WI38 (cell line): ENCODE data around the gene GALNT18.

Source experiments
- H3K4me3 ChIP-seq: 2 replicates; pipeline ENCODE4 v1.5.1; 2011; ENCODE audit warnings: low read depth, mild to moderate bottlenecking, control low read depth, low read length
- TF ChIP-seq, protein P1 (sequence below): IDR thresholded peaks from 2 replicates; pipeline ENCODE4 v1.5.1; 2012; ENCODE audit warnings: low read depth, mild to moderate bottlenecking, control low read depth, low read length

The GALNT18 gene

DNA sequence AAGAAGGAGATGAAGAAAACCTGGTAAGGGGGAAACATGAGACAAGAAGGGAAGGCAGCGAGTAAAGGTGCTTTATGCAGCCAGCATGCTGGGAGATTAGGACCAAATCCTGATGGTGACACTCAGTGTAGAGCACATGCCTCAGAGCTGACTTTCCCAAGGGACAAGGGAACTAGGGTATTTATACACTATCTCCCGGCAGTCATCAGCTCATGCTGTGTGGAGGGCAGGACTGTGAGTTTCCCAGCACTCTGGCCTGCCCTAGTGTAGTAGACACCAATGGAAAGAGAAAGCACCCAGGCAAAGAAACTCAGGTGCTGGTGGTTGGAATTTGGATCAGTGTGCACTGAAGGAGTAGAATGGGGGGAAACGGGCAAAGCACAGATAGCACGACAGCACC is 140.4 kb downstream of the GALNT18 start:
- no peak overlapping the region for H3K4me3 ChIP-seq
- TF ChIP-seq, protein P1, sequence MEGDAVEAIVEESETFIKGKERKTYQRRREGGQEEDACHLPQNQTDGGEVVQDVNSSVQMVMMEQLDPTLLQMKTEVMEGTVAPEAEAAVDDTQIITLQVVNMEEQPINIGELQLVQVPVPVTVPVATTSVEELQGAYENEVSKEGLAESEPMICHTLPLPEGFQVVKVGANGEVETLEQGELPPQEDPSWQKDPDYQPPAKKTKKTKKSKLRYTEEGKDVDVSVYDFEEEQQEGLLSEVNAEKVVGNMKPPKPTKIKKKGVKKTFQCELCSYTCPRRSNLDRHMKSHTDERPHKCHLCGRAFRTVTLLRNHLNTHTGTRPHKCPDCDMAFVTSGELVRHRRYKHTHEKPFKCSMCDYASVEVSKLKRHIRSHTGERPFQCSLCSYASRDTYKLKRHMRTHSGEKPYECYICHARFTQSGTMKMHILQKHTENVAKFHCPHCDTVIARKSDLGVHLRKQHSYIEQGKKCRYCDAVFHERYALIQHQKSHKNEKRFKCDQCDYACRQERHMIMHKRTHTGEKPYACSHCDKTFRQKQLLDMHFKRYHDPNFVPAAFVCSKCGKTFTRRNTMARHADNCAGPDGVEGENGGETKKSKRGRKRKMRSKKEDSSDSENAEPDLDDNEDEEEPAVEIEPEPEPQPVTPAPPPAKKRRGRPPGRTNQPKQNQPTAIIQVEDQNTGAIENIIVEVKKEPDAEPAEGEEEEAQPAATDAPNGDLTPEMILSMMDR: no peak

DNA sequence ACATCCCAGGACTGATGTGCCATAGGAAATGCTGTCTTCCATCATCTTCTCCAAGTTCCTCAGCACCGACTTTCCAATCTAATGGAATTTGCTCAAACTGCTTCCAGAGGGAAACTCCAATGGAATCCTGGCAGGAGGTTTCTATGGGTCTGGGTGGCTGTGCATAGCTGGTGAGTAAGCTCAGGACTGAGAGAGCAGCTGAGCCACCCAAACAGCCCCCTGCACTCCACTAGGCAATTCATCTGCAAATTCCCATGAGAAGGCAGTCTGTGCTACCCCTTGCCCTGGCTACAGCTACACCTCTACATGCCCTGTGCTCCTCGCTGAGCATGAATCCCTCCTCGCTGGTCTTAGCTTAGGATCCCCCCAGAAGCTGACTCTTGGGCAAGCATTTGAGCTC is 140.8 kb downstream of the GALNT18 start:
- no peak overlapping the region for H3K4me3 ChIP-seq
- TF ChIP-seq, protein P1: no peak

DNA sequence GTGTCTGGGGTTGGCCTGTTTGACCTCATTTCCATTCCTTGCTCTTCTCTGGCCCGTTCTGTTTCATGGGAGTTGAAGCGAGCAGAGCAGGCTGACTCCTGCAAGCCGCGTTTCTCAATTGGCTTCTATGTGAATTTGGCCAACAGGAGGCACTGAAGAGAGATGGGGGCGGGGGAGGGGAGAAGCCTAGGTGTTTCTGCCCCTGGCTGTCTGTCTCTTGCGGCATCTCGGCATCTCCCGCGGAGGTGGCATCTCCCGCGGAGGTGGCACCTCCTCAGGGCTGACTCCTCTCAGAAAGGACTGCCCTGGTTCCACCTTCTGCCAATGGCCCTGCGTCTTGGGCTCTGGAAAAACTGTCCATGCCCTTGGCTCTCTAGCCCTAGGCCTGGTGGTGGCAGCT is 143.1 kb downstream of the GALNT18 start:
- no peak overlapping the region for H3K4me3 ChIP-seq
- TF ChIP-seq, protein P1: no peak

DNA sequence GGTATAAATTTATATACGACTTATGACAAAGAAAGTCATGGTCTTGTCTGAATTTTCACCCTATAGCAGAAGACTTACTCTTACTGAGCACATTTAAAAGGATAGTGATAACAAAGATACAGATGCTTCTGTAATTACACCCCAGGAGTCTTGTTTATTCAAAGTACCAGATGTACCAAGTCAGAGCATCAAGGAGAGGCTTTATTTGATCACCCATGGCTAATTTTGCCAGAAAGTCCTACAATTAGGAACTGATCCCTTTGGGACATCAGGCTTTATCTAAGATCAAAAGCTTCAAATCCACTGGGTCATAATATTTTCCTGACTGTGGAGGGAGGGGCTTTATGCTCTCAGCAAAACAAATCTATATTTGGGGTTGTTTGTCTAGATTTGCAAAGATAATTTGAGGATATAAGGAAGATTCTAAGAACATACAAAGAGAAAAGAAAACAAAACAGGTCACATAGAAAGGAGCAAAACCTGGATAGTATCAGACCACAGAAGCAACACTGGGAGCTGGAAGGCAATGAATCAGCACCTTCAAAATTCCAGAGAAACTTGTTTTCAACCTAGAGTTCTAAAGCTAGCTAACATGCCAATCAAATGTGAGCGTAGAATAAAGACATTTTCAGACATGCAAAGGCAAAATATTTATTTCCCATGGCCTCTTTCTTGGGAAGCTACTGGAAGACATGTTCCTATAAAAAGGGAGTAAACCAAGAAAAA is 143.9 kb downstream of the GALNT18 start:
- H3K4me3 ChIP-seq: no peak overlapping the region
- TF ChIP-seq, protein P1: no peak

DNA sequence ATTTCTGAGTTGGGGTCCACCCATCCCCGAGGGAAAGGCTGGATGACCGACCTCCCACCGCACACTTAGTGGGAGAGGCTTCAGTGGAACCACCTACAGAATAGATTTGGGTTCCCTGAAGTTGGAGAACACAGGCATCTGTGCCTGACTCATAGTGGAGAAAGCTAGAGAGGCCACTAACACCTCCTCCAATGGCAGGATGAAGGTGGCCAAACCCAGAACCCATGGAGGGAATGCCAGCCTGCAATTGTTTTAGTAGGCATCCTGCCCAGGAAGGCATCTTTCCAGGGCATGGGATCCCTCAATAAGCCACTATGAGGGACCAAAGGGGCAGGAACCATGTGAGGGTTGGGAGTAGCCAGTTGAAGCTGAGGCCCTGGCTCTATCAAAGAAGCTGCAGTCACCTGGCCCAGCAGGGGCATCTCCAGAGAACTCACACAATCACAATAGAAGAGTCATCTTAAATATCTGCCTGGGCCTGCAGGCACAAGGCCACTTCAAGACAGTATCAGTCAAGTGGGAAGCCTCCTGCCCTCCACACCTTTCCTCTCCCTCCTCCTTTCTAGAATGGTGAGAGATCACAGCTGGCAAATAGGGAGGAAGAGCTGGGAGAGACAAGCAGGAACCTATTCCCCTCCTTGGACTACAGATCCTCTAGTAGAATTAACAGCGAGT is 144.7 kb downstream of the GALNT18 start:
- H3K4me3 ChIP-seq: no peak overlapping the region
- TF ChIP-seq, protein P1: no peak

DNA sequence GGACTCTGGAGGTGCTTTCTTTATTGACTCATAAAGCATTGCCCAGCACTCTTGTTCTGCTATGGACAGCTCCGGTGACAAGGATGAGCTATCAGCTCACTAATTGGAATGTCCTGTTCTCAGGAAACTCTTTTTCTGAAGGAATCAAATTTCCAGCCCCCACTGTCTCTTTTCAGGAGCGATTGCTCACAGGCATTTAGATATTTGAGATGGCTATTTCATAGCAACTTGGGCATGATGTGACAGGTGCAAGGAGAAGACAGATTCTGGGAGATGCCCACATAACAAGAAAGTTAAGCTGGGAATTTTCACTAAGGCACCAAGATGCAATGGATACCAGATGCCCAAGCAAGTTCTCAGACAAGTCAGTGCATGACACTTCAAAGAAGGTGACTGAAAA is 145.3 kb downstream of the GALNT18 start:
- H3K4me3 ChIP-seq: no peak overlapping the region
- TF ChIP-seq, protein P1: no peak

DNA sequence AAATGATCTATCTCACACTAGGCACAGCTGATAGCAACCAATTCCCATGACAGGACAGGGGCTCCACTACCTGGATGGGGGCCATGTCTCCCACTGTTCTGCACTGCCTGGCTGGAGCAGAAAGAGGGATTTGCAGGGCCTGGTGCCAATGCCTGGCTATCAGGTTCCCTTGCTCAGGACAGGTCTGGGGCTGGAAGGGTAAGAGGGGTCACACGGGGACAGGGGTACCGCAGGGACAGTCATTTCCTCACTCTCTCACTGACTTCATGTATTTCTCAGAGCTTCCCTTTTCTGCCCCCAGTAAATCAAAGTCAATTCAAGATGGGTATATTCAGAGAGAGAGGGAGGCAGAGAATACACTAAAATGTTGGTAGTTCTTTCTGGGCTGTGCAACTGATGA is 149.7 kb downstream of the GALNT18 start:
- H3K4me3 ChIP-seq: no peak overlapping the region
- TF ChIP-seq, protein P1: no peak
